GM08714 (cell line): ENCODE data around the gene SLC27A3.

Experiments used
- H3K4me3 ChIP-seq: fragments of 200-500 bp; sonication (Bioruptor generic); 2 replicates; pipeline ENCODE4 v1.5.1; 2014; ENCODE audit warnings: mild to moderate bottlenecking, low read length, inconsistent platforms
- ZNF274 ChIP-seq: IDR thresholded peaks from 2 replicates; pipeline ENCODE4 v1.6.1; 2012; ENCODE audit warnings: mild to moderate bottlenecking, low read depth, low read length

The SLC27A3 gene

DNA sequence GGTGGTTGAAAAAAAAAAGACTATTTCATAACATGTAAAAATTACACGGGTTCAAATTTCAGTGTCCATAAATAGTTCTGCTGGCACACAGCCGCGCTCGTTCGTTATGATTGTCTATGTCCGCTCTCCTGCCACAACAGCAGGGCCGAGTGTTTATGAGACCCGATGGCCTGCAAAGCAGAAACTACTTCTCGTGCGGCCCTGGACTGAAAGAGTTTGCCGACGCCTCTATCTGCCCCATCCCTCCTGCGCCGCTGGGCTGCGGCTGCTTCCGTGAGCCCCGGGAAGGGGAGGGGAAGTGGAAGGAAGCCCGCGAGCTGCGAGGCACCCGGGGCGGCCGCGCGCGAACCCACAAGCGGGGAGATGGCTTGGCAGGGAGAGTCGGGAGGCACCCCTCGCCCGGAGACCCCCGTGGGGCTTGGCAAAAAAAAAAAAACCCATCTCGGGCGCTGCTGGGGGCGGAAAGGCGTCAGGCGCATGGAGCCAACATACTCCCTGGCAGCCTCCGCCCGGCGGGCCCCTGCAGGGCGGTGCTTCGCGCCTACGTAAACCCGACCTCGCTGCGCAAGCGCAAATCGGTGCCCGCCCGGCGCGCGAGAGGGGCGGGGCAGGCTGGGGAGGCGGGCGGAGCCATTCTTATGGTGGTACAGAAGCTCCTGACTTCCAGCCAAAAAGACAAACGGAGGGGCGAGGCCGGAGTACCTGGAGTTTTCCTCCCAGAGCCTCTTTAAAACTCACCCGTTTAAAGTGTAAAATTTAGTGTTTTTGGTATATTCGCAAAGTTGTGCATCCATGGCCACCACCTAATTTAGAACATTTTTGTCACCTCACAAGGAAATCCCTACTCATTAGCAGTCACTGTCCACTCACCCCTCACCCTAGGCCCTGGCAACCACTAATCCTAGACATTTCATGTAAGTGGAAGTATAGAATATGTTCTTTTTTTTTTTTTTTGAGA is 8.3 kb downstream of the SLC27A3 start:
- peak overlapping the region; percentile 64 for H3K4me3 ChIP-seq
- TF ChIP-seq ZNF274: no peak

GRCh38 chr1:153786038-153786790 is 11.0 kb downstream of the SLC27A3 start:
- no peak for TF ChIP-seq ZNF274
- H3K4me3 ChIP-seq: no peak overlapping the region

DNA sequence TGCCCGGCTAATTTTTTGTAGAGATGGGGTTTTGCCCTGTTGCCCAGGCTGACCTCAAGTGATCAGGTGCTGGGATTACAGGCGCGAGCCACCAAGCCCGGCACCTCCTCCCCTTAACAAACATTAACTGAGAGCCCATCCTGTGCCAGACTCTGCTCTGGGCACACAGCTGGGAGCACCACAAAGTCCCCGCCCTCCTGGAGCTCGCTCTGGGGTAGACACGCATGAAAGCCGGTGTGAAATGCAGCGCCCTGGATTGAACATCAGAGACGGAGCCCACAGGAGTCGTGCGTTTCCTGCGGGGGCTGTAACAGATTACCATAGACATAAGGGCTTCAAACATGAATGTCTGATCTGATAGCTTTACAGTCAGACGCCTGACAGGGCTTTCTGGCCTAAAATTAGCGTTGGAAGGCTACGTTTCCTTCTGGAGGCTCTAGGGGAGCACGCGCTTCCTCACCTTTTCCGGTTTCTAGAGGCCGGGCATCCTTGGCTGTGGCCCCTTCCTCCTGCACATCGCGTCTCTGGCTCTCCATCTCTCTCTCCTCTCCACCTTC is 14.3 kb downstream of the SLC27A3 start:
- peak overlapping the region; percentile 32; the same call in 1 of the 2 replicates for H3K4me3 ChIP-seq
- TF ChIP-seq ZNF274: no peak

DNA sequence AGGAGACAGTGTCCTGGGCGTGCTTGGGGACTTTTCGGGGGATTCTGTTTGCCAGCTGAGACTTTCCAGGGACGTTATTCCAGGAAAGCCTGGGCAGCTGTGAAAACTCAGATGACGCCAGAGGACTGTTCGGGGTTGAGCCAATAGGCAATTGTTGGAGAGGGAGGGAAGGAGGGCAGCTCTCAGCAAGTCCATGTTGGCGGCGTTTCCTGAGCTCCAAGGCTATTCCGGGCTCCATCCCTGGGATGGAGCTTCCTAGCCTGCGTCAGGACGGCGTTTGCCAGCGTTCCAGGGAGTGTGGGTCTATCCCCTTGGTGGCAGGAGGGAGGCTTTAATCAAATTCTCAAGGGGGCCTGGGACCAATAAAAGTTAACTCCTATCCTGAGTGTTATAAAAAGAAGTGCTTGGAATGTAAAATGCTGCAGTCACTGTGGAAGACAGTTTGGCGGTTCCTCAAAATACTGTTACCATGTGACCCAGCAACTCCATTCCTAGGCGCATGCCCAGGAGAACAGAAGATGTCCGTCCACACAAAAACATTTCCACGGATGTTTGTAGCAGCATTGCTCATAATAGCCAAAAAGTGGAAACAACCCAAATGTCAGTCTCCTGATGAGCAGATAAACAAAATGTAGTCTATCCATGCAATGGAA is 15.2 kb downstream of the SLC27A3 start:
- peak overlapping the region; percentile 32; the same call in 1 of the 2 replicates for H3K4me3 ChIP-seq
- no peak for TF ChIP-seq ZNF274

DNA sequence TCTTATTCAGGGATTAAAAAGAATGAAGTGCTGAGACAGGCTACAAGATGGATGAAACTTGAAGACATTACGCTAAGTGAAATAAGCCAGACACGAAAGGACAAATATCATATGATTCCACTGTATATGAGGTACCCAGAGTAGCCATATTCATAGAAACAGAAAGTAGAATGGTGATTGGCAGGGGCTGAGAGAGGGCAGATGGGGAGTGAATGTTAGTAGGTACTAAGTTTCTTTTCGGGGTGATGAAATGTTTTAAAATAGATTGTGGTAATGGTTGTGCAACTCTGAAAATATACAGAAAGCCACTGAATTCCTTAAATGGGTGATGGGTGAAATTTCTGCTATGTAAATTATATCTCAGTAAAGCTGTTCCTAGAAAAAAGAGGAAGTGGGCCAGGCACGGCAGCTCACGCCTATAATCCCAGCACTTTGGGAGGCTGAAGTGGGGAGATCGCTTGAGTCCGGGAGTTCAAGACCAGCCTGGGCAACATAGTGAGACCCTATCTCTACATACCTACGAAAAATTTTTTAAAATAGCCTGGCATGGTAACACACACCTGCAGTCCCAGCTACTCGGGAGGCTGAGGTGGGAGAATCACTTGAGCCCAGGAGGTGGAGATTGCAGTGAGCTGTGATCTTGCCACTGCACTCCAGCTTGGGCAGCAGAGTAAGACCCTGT is 15.9 kb downstream of the SLC27A3 start:
- TF ChIP-seq ZNF274: no peak
- H3K4me3 ChIP-seq: peak overlapping the region; percentile 24; the same call in 1 of the 2 replicates

DNA sequence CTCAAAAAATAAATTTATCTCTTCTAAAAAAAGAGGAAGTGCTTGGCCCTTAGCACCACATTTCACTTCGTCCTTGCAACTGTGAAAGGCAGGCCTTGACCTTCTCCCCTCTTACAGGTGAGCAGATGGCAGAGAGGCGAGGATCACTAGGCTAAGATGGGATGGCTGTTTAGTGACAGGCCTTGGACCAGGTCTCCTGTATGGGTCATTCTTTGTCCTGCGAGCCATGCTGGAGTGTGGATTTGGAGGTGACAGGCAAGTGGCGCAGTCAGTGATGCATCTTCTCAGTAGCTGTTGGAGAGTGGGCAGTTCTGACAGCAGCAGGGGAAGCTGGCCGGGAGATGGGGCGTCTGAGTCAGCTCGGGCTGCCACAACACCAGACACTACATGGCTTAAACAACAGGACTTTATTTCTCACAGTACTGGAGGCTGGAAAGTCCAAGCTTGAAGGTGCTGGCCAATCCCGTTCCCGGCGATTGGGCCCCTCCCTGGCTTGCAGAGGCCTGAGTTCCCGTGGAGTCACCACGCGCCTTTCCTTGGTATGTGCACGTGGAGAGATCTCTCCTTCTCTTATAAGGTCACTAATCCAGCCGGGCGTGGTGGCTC is 16.5 kb downstream of the SLC27A3 start:
- no peak for TF ChIP-seq ZNF274
- peak overlapping the region; percentile 24; the same call in 1 of the 2 replicates for H3K4me3 ChIP-seq

GRCh38 chr1:153792631-153793041 is 17.4 kb downstream of the SLC27A3 start:
- TF ChIP-seq ZNF274: no peak
- H3K4me3 ChIP-seq: no peak overlapping the region

GRCh38 chr1:153793261-153793972 is 18.2 kb downstream of the SLC27A3 start:
- TF ChIP-seq ZNF274: no peak
- no peak overlapping the region for H3K4me3 ChIP-seq

DNA sequence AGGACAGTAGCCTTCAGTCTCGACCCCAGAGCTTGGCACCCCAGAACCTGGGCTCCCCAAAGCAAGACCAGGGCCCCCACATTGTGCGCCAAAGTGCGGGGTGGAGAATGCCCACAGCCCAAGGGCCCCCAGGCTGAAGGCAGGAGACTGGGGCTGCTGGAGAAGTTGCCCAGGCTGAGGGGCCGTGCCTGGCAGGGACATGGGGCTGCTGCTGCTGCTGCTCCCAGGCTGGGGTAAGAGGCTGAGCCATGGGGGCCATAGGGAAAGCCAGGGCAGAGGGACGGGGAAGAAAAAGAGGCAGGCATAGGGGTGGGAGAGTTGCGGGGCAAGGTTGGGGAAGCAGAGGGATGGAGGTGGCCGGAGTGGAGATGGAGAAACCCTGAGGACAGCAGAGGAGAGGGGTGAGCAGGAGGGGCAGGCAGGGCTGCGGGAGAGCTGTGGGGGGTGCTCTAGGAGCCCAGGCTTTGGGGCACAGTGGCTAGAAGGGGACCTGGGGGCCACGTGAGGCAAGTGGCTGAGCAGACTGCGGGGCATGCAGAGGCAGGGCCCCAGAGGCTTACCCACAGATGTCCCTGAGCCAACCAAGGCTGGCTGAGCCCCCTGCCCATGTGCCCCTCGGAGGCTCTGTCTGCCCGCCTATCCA is 18.9 kb downstream of the SLC27A3 start:
- no peak overlapping the region for H3K4me3 ChIP-seq
- no peak for TF ChIP-seq ZNF274

DNA sequence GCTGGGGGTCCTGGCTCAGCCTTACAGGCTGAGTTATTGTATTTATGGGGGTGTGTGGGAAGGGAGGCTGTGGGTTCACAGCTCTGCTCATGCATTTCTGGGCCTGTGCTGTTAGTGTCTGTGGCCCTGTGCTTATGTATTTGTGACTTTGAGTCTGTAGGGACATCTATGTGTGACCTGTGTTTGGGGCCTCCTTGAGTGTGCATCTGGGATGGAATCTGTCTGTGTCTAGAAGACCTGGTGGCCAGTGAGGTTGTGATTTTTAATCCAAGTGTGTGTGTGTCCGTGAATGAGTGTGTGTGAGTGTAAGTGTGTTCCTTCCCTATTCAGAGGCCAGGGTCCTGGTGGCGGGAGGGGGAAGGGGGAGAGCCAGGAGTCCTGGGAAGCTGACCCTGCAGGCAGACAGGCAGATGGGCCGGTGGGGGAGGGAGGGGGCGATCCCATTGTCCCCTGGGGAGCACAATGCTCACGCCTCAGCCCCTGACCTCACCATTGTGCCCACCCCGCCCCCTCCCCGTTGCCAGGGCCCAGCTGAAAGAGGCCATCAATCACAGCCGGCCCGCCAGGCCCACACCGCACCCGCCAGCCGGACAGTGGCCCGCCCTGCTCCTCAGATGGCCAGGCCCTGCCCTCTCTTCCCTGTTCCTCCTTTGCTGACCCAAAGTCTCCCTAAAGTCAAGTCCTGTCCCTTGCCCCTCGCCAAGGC is 19.6 kb downstream of the SLC27A3 start:
- no peak overlapping the region for H3K4me3 ChIP-seq
- no peak for TF ChIP-seq ZNF274

DNA sequence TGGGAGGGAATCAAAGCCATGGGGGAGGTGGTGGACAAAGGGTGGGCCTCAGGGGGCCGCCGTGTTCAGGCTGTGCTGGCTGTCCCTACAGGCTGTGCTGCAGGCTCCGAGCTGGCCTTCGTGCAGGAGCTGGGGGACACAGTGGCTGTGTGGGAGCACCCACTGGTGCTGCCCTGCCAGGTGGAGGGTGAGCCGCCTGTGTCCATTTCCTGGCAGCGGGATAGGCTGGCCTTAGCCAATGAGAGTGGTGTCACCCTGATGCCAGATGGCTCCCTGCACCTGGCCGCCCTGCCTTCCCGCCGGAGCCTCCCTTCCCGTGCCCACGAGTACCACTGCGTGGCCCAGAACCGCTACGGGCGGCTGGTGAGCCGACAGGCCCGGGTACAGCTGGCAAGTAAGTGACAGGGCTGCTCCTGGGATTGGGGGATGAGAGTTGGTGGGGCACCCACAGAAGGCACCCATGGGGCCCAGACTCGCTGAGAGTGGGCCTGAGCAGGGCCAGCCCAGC is 20.2 kb downstream of the SLC27A3 start:
- TF ChIP-seq ZNF274: no peak
- H3K4me3 ChIP-seq: no peak overlapping the region
